Spleen (tissue), 7 donors: ENCODE measurements around the gene MYO5A.

Source experiments
- POLR2A ChIP-seq, 3 donors: fragments of 450-650 bp; IDR thresholded peaks; one replicate each; pipeline ENCODE4 v1.5.1; 2017; ENCODE audit warnings: antibody characterized with exemption in 3 of 3, mild to moderate bottlenecking in 1 of 3
- POLR2AphosphoS5 ChIP-seq, 3 donors: sonication (generic); formaldehyde crosslinking; IDR thresholded peaks; one replicate each; pipeline ENCODE4 v1.5.1; 2017; ENCODE audit warnings: antibody characterized with exemption in 3 of 3
- TF ChIP-seq, protein P1 (sequence below), 11 experiments: fragments of 200-600 bp in 7 of 11; fragments of 450-650 bp in 4 of 11; sonication (generic) in 4 of 11; IDR thresholded peaks in 8 of 11; conservative IDR thresholded peaks in 3 of 11; 1 replicate in 7 of 11; 2 replicates in 4 of 11; pipeline versions ENCODE4 v1.4.0 to v1.8.0; 2016 to 2021; ENCODE audit warnings: antibody characterized with exemption in 11 of 11, inconsistent platforms in 4 of 11, mild to moderate bottlenecking in 1 of 11
- donor health status: DM: no; HTN: no; CAD: no; lungs with moderate emphysema.
- donor health status: DM: no; HTN: no; CAD: no.
- donor health status: DM: no; HTN: no; CAD: no.

DNA sequence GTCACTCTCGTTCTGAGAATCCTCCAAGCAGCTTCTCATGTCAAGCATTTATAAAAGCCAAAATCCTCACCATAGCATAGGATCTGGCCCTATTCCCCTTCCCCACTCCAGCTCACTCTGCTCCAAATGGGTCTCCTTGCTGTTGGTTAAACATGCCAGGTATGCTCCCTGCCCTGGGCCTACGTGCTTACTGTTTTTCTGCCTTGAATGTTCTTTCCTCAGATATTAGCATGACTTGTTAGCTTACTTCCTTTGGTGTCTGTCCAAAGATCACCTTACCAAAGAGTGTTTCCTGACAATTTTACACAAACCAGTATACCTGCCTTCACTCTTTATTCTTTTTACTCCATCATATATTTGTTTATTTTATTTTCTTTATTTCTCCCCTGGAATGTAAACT lies 200.0 kb downstream of the MYO5A start:
- no peak for TF ChIP-seq POLR2A (IDR thresholded peaks at IDR 0.05)
- TF ChIP-seq, protein P1, sequence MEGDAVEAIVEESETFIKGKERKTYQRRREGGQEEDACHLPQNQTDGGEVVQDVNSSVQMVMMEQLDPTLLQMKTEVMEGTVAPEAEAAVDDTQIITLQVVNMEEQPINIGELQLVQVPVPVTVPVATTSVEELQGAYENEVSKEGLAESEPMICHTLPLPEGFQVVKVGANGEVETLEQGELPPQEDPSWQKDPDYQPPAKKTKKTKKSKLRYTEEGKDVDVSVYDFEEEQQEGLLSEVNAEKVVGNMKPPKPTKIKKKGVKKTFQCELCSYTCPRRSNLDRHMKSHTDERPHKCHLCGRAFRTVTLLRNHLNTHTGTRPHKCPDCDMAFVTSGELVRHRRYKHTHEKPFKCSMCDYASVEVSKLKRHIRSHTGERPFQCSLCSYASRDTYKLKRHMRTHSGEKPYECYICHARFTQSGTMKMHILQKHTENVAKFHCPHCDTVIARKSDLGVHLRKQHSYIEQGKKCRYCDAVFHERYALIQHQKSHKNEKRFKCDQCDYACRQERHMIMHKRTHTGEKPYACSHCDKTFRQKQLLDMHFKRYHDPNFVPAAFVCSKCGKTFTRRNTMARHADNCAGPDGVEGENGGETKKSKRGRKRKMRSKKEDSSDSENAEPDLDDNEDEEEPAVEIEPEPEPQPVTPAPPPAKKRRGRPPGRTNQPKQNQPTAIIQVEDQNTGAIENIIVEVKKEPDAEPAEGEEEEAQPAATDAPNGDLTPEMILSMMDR (IDR thresholded peaks at IDR 0.05 in 8 of 11, conservative IDR thresholded peaks at IDR 0.05 in 3 of 11), result no peak
- no peak for TF ChIP-seq POLR2AphosphoS5 (IDR thresholded peaks at IDR 0.05)
